ENCODE results near the gene CAND2.

Gene CAND2

GRCh38 chr3:12866836-12867235 is 70.4 kb downstream of the CAND2 start:
- TF ChIP-seq CTCF (IDR thresholded peaks at IDR 0.05; ENCODE audit: low read depth, low read length), result no peak
- Histone ChIP-seq H3K36me3 (no peaks in the 10 kb centered on the region), H3K4me3 (ENCODE audit: low read depth, low read length) (no peak overlapping the region), H3K4me1 (peaks cover 4% of the 10 kb centered on the region; the same call in 1 of the 2 replicates), H3K27me3 (no peaks in the 10 kb centered on the region), H3K9me3 (no peaks in the 10 kb centered on the region)
- DNase-seq, result no peak

- Histone ChIP-seq H3K9me3 (no peaks in the 10 kb centered on the region), H3K4me1 (peaks cover 4% of the 10 kb centered on the region; the same call in 1 of the 2 replicates), H3K4me3 (ENCODE audit: low read depth, low read length) (no peak overlapping the region), H3K36me3 (no peaks in the 10 kb centered on the region), H3K27me3 (no peaks in the 10 kb centered on the region)
- peak; percentile 81 for DNase-seq
- TF ChIP-seq CTCF (IDR thresholded peaks at IDR 0.05; ENCODE audit: low read depth, low read length), result peak; percentile 78
Measured at GRCh38 chr3:12868039-12869034, 71.9 kb downstream of the CAND2 start.

GRCh38 chr3:12869035-12869621 is 72.6 kb downstream of the CAND2 start:
- TF ChIP-seq CTCF (IDR thresholded peaks at IDR 0.05; ENCODE audit: low read depth, low read length), result no peak
- Histone ChIP-seq H3K9me3 (no peaks in the 10 kb centered on the region), H3K36me3 (no peaks in the 10 kb centered on the region), H3K4me3 (ENCODE audit: low read depth, low read length) (no peak overlapping the region), H3K27me3 (no peaks in the 10 kb centered on the region), H3K4me1 (peaks cover 4% of the 10 kb centered on the region; the same call in 1 of the 2 replicates)
- DNase-seq, result peak; percentile 73

- Histone ChIP-seq H3K4me1 (peaks cover 4% of the 10 kb centered on the region; the same call in 1 of the 2 replicates), H3K4me3 (ENCODE audit: low read depth, low read length) (no peak overlapping the region), H3K9me3 (no peaks in the 10 kb centered on the region), H3K27me3 (no peaks in the 10 kb centered on the region), H3K36me3 (no peaks in the 10 kb centered on the region)
- no peak for TF ChIP-seq CTCF (IDR thresholded peaks at IDR 0.05; ENCODE audit: low read depth, low read length)
- no peak for DNase-seq
Measured at GRCh38 chr3:12870942-12871341, 74.5 kb downstream of the CAND2 start.

- Histone ChIP-seq H3K4me3 (ENCODE audit: low read depth, low read length) (no peak overlapping the region), H3K9me3 (no peaks in the 10 kb centered on the region), H3K27me3 (no peaks in the 10 kb centered on the region), H3K4me1 (peaks cover 6% of the 10 kb centered on the region), H3K36me3 (no peaks in the 10 kb centered on the region)
- no peak for TF ChIP-seq CTCF (IDR thresholded peaks at IDR 0.05; ENCODE audit: low read depth, low read length)
- DNase-seq, result no peak
Measured at GRCh38 chr3:12871404-12871983, 75.0 kb downstream of the CAND2 start.
